LHCN-M2 (cell line): Measurements from ENCODE around the gene AMER3. TPM values are rescaled to one million over a fixed set of nuclear protein-coding genes. Genes with fewer than 3 reads are reported as not detected.

ENCODE experiments used
- DNase-seq: peaks from one replicate; pipeline ENCODE4 v3.0.0-alpha.2; 2012; ENCODE audit warnings: low read depth
- total RNA-seq: library from RNA; depleted of rRNA; stranded (reverse); fragments of >200 nt; gene quantifications from 2 replicates; pipeline ENCODE4 v1.2.3, GENCODE V29; 2014

Gene AMER3
- total RNA-seq, 1 experiment from 2014 or later: not detected

GRCh38 chr2:130749641-130750040, 5.7 kb upstream of the AMER3 start:
- no peak for DNase-seq

- DNase-seq: no peak
Observed at GRCh38 chr2:130754811-130755210, 529 bp upstream of the AMER3 start.

DNA sequence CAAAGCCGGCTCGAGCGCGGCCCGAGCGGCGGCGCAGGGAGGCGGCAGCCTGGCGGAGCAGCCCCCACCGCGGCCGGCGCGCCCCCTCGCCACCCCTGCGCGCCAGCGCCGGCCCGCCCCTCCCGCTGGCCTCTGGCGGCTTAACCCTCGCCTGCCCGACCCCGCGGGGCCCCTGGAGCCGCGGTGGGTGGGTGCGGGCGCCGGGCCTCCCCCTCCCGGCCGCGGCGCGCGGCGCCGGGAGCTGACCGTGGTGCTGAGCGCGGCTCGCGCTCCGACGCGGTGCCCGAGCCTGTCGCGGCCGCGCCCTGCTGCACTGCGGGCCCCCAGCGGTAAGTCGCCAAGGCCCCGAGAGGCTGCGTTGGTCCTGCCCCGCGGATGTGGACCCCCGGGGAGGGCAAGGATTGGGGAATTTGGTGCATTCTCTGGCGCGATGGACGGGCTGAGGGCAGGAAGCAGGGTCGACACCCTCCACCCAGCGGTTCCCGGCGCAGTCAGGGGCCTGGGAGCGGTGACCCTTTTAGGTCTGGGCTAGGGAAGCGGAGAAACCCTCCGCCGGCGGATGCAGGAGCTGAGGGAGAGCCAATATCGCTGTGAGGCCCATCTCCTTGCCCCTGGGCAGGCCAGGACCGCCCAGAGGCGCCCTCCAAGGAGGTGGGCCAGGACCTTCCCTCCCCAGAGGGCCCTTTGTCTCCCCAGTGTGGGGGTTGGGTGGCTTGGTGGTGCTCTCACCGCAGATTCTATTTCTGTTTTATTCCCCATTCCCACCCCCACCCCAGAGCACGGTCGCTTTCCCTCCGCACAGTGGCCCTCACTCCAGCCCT, 923 bp downstream of the AMER3 start:
- DNase-seq: no peak

GRCh38 chr2:130756874-130757668, 1.7 kb downstream of the AMER3 start:
- DNase-seq: no peak

DNA sequence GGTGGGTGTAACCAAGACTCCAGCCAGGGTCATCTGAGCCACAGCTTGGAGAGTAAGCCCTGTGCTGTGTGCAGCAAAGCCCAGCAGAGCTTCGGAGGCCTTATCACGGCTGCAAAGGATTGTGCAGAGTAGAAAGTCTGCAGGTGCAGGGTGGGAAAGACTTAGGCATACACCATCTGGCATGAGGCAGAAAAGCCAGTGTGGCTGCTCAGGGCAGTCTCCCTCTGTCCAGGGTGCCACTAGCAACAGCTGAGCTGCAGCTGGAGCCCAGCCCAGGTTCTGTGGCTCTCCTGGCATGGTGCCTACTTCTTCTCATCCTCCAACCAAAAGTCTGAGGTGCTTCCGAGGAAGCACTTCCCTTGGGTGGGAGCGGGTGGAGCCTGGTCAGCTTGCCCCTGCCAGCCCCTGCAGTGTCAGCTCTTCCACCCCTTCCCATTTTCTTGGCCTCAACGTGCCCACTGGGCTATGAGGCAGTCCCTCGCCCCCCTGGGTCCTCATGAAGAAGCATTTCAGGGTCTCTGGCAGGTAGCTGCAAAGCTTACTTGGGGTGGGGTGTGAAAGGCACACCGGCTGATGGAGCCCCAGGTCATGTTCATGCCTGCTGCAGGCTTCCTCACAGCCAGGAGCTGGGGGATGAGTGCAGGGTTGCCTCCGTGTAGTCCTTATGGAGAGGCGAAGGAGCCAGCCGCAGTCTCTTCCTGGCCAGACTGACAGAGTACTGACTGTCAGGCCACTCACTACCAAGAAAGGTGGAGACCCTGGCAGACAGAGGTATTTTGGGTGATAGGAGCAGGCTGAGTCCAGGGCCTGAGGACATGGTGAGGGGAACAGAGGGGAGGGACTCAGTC, 4.8 kb downstream of the AMER3 start:
- DNase-seq: peak; percentile 2

DNA sequence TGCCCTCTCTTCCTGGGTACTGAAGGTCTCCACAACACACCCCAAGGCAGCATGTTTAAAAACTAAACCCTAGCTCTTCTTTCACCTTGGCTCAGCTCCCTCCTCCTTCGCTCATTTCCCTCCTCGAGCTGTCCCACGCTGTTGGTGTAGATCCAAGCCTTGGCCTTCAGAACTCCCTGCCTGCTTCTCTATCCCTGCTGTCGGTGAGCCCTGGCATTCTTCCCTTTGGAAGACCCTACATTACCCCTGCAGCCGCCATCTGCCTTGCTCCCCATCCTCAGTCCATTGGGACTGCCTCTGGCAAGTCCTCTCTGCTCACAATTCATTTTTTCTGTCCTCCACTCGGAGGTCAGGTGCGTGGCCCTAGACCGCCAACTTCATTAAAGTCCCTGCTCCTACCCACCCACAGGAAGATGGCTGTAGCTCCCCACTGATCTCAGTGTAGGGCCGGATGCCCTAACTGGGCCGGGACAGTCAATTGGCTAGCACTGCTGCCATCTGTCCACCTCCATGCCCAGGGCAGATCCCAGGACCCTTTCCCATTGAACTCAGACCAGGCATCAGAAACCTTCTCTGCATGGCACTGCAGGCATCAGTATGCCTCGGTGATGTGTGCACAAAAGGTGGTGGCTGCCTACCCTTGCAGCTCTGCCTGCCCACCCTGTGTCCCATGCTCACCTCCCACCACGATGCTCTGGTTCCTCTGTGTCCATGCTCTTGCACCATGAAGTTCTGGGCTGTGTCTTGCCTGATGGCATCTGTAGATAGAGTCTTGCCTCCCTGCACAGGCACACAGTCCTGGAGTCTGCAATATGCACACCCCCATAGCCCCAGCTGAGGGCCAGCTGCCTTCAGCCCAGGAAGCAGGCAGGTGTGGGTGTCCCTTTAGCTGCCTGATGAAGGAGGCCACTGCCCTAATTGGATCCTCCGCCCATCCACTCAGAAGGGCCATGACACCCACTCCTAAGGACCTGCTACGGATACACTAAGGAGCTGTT, 5.7 kb downstream of the AMER3 start:
- no peak for DNase-seq

GRCh38 chr2:130762031-130762909, 6.9 kb downstream of the AMER3 start:
- no peak for DNase-seq

DNA sequence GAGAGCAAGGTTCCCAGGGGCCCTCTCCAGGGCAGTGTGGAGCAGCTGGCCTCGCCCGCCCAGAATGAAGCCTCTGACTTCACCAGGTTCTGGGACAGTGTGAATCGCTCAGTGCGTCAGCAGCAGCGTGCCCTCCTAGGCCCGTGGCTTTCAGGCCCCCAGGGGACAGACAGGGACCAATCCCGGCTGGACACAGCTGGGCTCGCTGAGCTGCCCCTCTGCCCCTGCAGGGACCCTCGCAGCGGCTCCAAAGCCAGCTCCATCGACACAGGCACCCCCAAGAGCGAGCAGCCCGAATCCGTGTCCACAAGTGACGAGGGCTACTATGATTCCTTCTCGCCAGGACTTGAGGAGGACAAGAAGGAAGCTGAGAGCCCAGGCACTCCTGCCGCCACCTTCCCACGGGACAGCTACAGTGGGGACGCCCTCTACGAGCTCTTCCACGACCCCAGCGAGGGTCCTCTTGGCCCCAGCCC, 7.6 kb downstream of the AMER3 start:
- no peak for DNase-seq

GRCh38 chr2:130763405-130763804, 8.1 kb downstream of the AMER3 start:
- no peak for DNase-seq

DNA sequence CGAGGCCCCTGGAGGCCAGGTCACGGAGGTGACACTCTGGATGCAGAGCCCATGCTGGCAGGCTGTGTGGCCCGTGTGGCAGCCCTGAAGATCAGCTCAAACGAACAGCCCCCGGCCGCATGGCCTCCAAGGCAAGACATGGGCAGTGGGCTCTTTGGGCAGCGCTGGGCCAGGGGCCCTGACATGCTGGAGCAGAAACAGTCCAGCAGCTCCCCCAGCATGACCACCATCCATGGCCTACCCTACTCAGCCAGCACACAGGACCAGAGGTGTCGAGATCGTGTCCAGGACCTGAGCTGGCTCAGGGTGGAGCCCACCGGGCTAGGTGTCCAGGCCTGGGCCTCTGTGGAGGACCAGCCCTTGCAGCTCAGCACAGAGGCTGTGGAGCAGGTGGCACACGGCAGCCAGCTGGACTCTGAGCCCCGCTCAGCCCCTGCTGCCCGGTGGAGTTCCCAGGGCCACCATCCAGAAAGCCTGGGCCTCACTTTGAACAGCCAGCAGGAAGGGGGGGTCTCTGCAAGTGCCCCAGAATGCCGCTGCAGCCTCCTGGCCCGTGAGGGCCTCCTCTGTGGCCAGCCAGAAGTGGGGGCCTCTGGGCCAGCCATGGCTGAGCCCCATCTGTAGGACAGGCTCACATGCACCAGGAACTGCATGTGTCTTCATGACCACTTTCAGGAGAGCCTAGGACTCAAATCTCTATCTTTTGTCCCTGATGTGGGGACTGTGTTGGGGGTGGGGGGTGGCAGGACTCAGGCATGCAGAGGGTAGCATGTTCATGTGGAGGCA, 8.9 kb downstream of the AMER3 start:
- DNase-seq: no peak

GRCh38 chr2:130764821-130765115, 9.4 kb downstream of the AMER3 start:
- DNase-seq: no peak

GRCh38 chr2:130765464-130765863, 10.1 kb downstream of the AMER3 start:
- DNase-seq: no peak

GRCh38 chr2:130766037-130766436, 10.7 kb downstream of the AMER3 start:
- DNase-seq: no peak

- no peak for DNase-seq
Observed at GRCh38 chr2:130766711-130767407, 11.5 kb downstream of the AMER3 start.

DNA sequence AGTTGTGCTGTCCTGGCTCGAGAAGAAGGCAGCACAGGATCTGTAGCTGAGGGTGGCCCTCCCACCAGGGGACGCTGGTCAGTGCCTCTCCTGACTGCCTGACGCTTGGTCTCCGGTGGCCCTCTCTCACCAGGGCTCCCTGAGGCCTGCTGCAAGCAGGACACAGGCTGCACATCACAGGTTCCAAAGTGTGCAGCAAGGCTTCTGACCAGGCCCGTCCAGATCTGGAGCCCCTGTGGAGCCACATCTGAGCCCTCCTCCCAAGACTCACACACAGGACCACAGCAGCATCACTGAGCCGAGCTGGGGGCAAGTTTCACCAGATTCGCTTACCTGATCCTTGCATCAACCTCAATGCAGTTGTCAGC, 12.1 kb downstream of the AMER3 start:
- DNase-seq: no peak

DNA sequence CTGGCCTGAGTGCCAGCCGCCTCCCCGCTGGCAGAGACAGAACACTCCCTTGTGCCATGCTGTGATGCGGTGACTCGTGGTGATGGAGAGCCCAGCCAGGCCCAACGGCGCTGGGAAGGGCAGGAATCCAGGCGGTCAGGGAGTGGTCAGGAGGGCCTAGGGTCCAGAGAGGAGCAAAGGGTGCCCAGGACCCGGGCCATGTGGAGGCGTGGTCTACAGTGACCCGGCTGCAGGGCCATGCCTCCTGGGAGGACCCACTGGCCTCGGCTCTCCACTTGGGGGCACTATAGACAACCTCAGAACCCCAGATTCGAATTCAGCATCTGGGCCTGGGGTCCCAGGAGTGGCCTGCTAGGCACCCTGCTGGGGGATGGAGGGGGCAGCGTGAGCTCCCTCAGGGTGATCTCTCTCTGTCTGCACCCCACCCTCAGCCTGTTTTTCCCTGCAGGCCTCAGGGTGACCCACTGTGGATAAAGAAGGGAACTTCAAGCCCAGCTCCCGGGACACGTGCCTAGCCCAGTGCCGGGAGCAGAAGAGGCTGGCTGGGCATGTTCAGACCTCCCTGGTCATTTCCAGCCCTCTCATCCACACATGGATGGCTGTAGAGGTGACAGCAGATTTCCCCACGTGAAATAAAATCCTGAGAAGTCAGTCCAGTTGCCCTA, 13.0 kb downstream of the AMER3 start:
- no peak for DNase-seq

GRCh38 chr2:130769343-130769907, 14.1 kb downstream of the AMER3 start:
- DNase-seq: no peak
